ENCODE results near the gene SLC2A3. TPM values are rescaled to one million over a fixed set of nuclear protein-coding genes. Genes with fewer than 3 reads are reported as not detected.
"Not testable (repeated sequence)": the region's sequence is repeated elsewhere in the genome, so short reads cannot be mapped to it uniquely, and the experiment has no call there.

The SLC2A3 gene
- total RNA-seq (ENCODE audit: unreplicated experiment): 562 TPM
- long read RNA-seq, transcript SLC2A3-201 (10 exons, 3,915 nt): major isoform, 29 of 44 reads
- long read RNA-seq, partial matches to known transcripts: 6 of 44 reads
- long read RNA-seq, other reads (novel, unspliced or antisense): 6 of 44 reads

DNA sequence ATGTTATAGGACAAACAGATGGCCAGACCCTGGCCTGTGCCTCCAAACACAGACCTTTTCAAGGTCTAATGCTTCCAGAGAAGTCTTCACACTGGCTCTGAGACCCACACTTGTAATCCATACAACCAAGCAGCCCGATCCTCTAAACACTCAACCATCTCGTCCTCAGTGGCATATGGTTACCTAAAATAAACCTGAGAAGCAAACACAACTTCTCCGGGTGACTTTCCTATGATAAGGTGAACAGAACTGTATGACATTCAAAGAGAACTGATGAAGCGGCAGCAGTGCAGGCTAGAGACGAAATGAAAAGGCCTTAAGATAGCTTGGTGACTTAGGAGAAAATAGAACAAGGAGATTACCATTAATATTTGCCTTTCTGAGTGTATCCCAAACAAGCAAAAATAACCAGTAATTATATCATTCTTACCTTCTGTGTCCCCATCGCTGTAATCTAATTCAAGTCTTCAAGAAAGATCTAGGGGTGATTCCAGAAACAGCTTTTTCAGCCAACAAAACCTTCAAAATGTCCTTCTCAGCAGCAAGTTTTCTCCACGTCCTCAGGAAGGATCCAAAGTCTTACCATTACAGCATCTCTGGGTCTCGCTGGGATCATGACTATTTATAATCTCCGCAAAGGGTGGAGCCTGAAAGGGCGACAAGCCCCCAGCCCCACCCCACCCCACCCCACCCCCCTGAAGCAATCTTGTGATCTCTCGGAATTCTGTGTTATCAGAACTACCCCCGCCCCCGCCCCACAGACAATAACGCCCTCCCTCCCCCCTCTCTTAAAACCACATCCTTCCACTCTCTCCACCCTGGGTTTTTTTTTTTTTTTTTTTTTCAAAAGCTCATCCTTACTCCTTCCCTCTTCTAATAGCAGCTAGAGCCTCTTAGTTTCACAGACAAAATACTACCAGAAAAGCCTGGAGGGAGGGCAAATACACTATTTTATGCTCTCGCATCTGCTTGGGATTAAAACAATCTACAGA lies at the start of gene SLC2A3:
Gene SLC2A3, minus strand, starts transcription at position 598 of the 992 bp plus-strand sequence. Its CDS starts 153 bp downstream, at position 445.
- peak; percentile 85 for DNase-seq (ENCODE audit: low spot score)
- Mint-ChIP-seq H3K9me3 (ENCODE audit: unreplicated experiment) (no peaks in the 10 kb centered on the region), H3K4me3 (ENCODE audit: unreplicated experiment) (no peak within 1 kb of the TSS), H3K36me3 (ENCODE audit: low read depth, unreplicated experiment) (peaks cover 9% of the 10 kb centered on the region), H3K4me1 (ENCODE audit: unreplicated experiment) (peaks cover 9% of the 10 kb centered on the region), H3K27me3 (ENCODE audit: unreplicated experiment) (peaks cover 2% of the 10 kb centered on the region), H3K27ac (ENCODE audit: unreplicated experiment) (no peak within 1 kb of the TSS)
- no peak for TF ChIP-seq CTCF (IDR thresholded peaks at IDR 0.05; ENCODE audit: unreplicated experiment)

- Mint-ChIP-seq H3K9me3 (ENCODE audit: unreplicated experiment) (no peaks in the 10 kb centered on the region), H3K36me3 (ENCODE audit: low read depth, unreplicated experiment) (no peaks in the 10 kb centered on the region), H3K27ac (ENCODE audit: unreplicated experiment) (no peak overlapping the region), H3K4me1 (ENCODE audit: unreplicated experiment) (peaks cover 22% of the 10 kb centered on the region), H3K4me3 (ENCODE audit: unreplicated experiment) (no peak overlapping the region), H3K27me3 (ENCODE audit: unreplicated experiment) (peaks cover 6% of the 10 kb centered on the region)
- TF ChIP-seq CTCF (IDR thresholded peaks at IDR 0.05; ENCODE audit: unreplicated experiment): no peak
- no peak for DNase-seq (ENCODE audit: low spot score)
Observed at GRCh38 chr12:7984900-7985299, 48.9 kb upstream of the SLC2A3 start.

DNA sequence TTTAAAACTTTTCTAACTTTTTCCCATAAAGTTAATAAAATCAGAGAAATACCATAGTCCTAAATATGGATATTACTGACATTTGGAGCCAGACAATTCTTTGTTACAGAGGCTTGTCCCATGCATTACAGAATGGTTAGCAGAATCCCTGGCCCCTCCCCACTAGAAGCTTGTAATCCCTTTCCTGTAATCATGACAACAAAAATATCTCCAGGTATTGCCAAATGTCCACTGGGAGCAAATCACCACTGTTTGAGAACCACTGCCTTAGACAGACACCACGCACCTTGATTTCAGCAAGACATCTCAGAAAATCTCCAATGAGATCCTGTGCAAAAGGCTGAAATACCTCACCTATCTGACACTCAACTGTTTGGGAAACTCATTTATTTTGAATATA lies 47.5 kb upstream of the SLC2A3 start:
- Mint-ChIP-seq H3K4me1 (ENCODE audit: unreplicated experiment) (peaks cover 21% of the 10 kb centered on the region), H3K27ac (ENCODE audit: unreplicated experiment) (peak overlapping the region; percentile 99)
- not testable (repeated sequence) for H3K9me3 Mint-ChIP-seq (ENCODE audit: unreplicated experiment); H3K4me3 Mint-ChIP-seq (ENCODE audit: unreplicated experiment); H3K36me3 Mint-ChIP-seq (ENCODE audit: low read depth, unreplicated experiment); DNase-seq (ENCODE audit: low spot score); H3K27me3 Mint-ChIP-seq (ENCODE audit: unreplicated experiment)

GRCh38 chr12:7983019-7983418 lies 47.0 kb upstream of the SLC2A3 start:
- H3K4me3 Mint-ChIP-seq (ENCODE audit: unreplicated experiment); H3K9me3 Mint-ChIP-seq (ENCODE audit: unreplicated experiment); H3K27me3 Mint-ChIP-seq (ENCODE audit: unreplicated experiment); H3K36me3 Mint-ChIP-seq (ENCODE audit: low read depth, unreplicated experiment); DNase-seq (ENCODE audit: low spot score): not testable (repeated sequence)
- Mint-ChIP-seq H3K27ac (ENCODE audit: unreplicated experiment) (peak overlapping the region; percentile 99), H3K4me1 (ENCODE audit: unreplicated experiment) (peaks cover 26% of the 10 kb centered on the region)

DNA sequence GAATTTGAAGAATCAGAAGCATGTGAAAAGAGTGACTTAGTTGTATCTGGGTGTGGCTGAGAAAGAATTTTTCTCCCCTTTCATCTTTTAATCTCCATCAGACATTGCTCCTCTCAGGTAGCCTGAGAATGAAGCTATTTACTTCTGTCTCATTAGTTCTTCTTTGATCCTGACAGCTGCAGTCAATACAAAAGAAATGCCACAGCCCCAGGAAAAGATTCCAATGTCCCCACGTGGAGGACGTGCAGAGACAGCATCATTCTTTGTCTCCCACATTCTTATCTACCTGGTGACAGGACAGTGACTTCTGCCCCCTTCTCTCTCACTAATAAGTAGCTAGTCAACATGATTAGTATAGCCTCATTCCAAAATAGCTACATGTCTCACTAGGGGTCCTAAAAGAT lies 46.3 kb upstream of the SLC2A3 start:
- DNase-seq (ENCODE audit: low spot score): not testable (repeated sequence)

DNA sequence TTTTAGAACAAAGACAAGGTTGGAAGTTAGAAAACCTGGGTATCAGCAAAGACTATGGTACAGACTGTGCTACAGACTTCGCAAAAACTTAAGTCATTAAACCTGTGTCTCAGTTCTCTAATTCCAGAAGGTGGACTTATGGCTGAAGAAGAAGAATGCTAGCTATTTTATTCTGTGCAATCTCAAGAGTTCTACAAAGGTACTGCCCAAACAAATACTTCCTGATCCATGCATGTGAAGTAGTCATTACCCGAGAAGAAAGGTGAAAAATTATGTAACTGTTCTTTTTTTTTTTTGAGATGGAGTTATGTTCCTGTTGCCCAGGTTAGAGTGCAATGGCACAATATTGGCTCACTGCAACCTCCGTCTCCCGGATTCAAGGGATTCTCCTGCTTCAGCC lies 45.5 kb upstream of the SLC2A3 start:
- Mint-ChIP-seq H3K27ac (ENCODE audit: unreplicated experiment) (no peak overlapping the region), H3K27me3 (ENCODE audit: unreplicated experiment) (peaks cover 8% of the 10 kb centered on the region), H3K4me3 (ENCODE audit: unreplicated experiment) (no peak overlapping the region), H3K4me1 (ENCODE audit: unreplicated experiment) (peaks cover 34% of the 10 kb centered on the region), H3K36me3 (ENCODE audit: low read depth, unreplicated experiment) (no peaks in the 10 kb centered on the region), H3K9me3 (ENCODE audit: unreplicated experiment) (no peaks in the 10 kb centered on the region)
- DNase-seq (ENCODE audit: low spot score): no peak
- no peak for TF ChIP-seq CTCF (IDR thresholded peaks at IDR 0.05; ENCODE audit: unreplicated experiment)

More for the DNA sequence above, 46.3 kb upstream of the SLC2A3 start:
- Mint-ChIP-seq H3K27ac (ENCODE audit: unreplicated experiment) (peak overlapping the region; percentile 99), H3K4me1 (ENCODE audit: unreplicated experiment) (peaks cover 27% of the 10 kb centered on the region)
- not testable (repeated sequence) for H3K9me3 Mint-ChIP-seq (ENCODE audit: unreplicated experiment); H3K27me3 Mint-ChIP-seq (ENCODE audit: unreplicated experiment); H3K4me3 Mint-ChIP-seq (ENCODE audit: unreplicated experiment); H3K36me3 Mint-ChIP-seq (ENCODE audit: low read depth, unreplicated experiment)

GRCh38 chr12:7977351-7978124 lies 41.6 kb upstream of the SLC2A3 start:
- peak overlapping the region; percentile 91 for H3K27ac Mint-ChIP-seq (ENCODE audit: unreplicated experiment)
- DNase-seq (ENCODE audit: low spot score): not testable (repeated sequence)

More at GRCh38 chr12:7977351-7978124, 41.6 kb upstream of the SLC2A3 start:
- H3K27me3 Mint-ChIP-seq (ENCODE audit: unreplicated experiment); H3K9me3 Mint-ChIP-seq (ENCODE audit: unreplicated experiment); H3K4me3 Mint-ChIP-seq (ENCODE audit: unreplicated experiment); H3K36me3 Mint-ChIP-seq (ENCODE audit: low read depth, unreplicated experiment): not testable (repeated sequence)
- peaks cover 39% of the 10 kb centered on the region for H3K4me1 Mint-ChIP-seq (ENCODE audit: unreplicated experiment)

Data from endothelial cell (in vitro differentiated cells).